GM21786 (cell line): ENCODE measurements around the gene DBNL.
A peak's percentile ranks its signal among the peaks of the same experiment; 100 is the strongest.
"Not testable (repeated sequence)": the region's sequence is repeated elsewhere in the genome, so short reads cannot be mapped to it uniquely, and the experiment has no call there.

ENCODE experiments used
- ATAC-seq: cut with Tn5 transposase; IDR thresholded peaks from one replicate; pipeline ENCODE4 v1.9.1; 2021; ENCODE audit not compliant: unreplicated experiment

The DBNL gene

GRCh38 chr7:44044315-44045225 is at the start of gene DBNL:
Gene DBNL (plus strand): TSS chr7:44044702. CDS start chr7:44044738, 36 bp downstream.
- ATAC-seq, result peak; percentile 58

GRCh38 chr7:43997532-43997931 is 47.0 kb upstream of the DBNL start, which contains the start of gene SPDYE1:
Gene SPDYE1 (plus strand): TSS chr7:43997897. CDS start chr7:43999950, 2,053 bp downstream.
- not testable (repeated sequence) for ATAC-seq

GRCh38 chr7:44012081-44012480 is 32.4 kb upstream of the DBNL start:
- not testable (repeated sequence) for ATAC-seq

- ATAC-seq, result not testable (repeated sequence)
Measured at GRCh38 chr7:44015090-44015489, 29.4 kb upstream of the DBNL start.

GRCh38 chr7:44018857-44019807 is 25.4 kb upstream of the DBNL start:
- ATAC-seq, result peak; percentile 89

GRCh38 chr7:44019825-44020224 is 24.7 kb upstream of the DBNL start:
- not testable (repeated sequence) for ATAC-seq

- not testable (repeated sequence) for ATAC-seq
Measured at GRCh38 chr7:44022069-44022468, 22.4 kb upstream of the DBNL start.

GRCh38 chr7:44022796-44023467 is 21.6 kb upstream of the DBNL start:
- ATAC-seq, result not testable (repeated sequence)

- ATAC-seq, result not testable (repeated sequence)
Measured at GRCh38 chr7:44029433-44029832, 15.1 kb upstream of the DBNL start.

GRCh38 chr7:44030029-44030428 is 14.5 kb upstream of the DBNL start:
- ATAC-seq, result not testable (repeated sequence)

GRCh38 chr7:44031319-44031718 is 13.2 kb upstream of the DBNL start:
- not testable (repeated sequence) for ATAC-seq

- not testable (repeated sequence) for ATAC-seq
Measured at GRCh38 chr7:44032031-44032430, 12.5 kb upstream of the DBNL start.

GRCh38 chr7:44033971-44034844 is 10.3 kb upstream of the DBNL start:
- not testable (repeated sequence) for ATAC-seq

- ATAC-seq, result not testable (repeated sequence)
Measured at GRCh38 chr7:44036364-44036763, 8.1 kb upstream of the DBNL start.

GRCh38 chr7:44037951-44038350 is 6.6 kb upstream of the DBNL start:
- not testable (repeated sequence) for ATAC-seq

- not testable (repeated sequence) for ATAC-seq
Measured at GRCh38 chr7:44038553-44038952, 5.9 kb upstream of the DBNL start.

- ATAC-seq, result peak; percentile 57
Measured at GRCh38 chr7:44038961-44039558, 5.4 kb upstream of the DBNL start.

GRCh38 chr7:44039800-44040492 is 4.6 kb upstream of the DBNL start:
- ATAC-seq, result peak; percentile 4

GRCh38 chr7:44040493-44040891 is 4.0 kb upstream of the DBNL start:
- peak; percentile 38 for ATAC-seq
